Measurements from ENCODE around the gene MFGE8. TPM values are rescaled to one million over a fixed set of nuclear protein-coding genes. Genes with fewer than 3 reads are reported as not detected.

The MFGE8 gene
- total RNA-seq, 6 donors from 2014 or later, result 87.8 to 423 (median 144) TPM

GRCh38 chr15:88907111-88907510, 6.1 kb downstream of the MFGE8 start:
- no peak for DNase-seq
- Histone ChIP-seq H3K27ac (no peak overlapping the region), H3K4me3 (no peak overlapping the region), H3K4me1 (peaks cover 12 to 28% (median 18%) of the 10 kb centered on the region in 4 donors), H3K27me3 (no peaks in the 10 kb centered on the region), H3K9me3 (no peaks in the 10 kb centered on the region), H3K36me3 (peaks cover 0 to 65% (median 15%) of the 10 kb centered on the region in 4 donors)
- WGBS, 2 donors, result 93 to 98% methylated on average over 5 to 12 of the region's 14 CpGs
- ATAC-seq (ENCODE audit: low FRiP score in 2 of 2), result no peak
- TF ChIP-seq POLR2A (IDR thresholded peaks at IDR 0.05) (no peak), EP300 (IDR thresholded peaks at IDR 0.05) (no peak), POLR2AphosphoS5 (IDR thresholded peaks at IDR 0.05) (no peak), CTCF (IDR thresholded peaks at IDR 0.05) (no peak)

- DNase-seq (no peak), ATAC-seq (ENCODE audit: low FRiP score in 2 of 2) (no peak)
- H3K36me3 ChIP-seq, result peaks cover 0 to 70% (median 17%) of the 10 kb centered on the region in 4 donors
- H3K4me3 ChIP-seq, result no peak overlapping the region
- WGBS, 2 donors, result 97 to 99% methylated on average over 7 of the region's 7 CpGs
- H3K9me3 ChIP-seq, result no peaks in the 10 kb centered on the region
- H3K4me1 ChIP-seq, result peaks cover 7 to 23% (median 13%) of the 10 kb centered on the region in 4 donors
- no peak overlapping the region for H3K27ac ChIP-seq
- H3K27me3 ChIP-seq, result no peaks in the 10 kb centered on the region
- TF ChIP-seq POLR2AphosphoS5 (IDR thresholded peaks at IDR 0.05), result no peak
- no peak for TF ChIP-seq CTCF (IDR thresholded peaks at IDR 0.05)
- TF ChIP-seq EP300 (IDR thresholded peaks at IDR 0.05), result no peak
- TF ChIP-seq POLR2A (IDR thresholded peaks at IDR 0.05), result no peak
Measured at GRCh38 chr15:88906551-88906950, 6.6 kb downstream of the MFGE8 start.

GRCh38 chr15:88906130-88906529, 7.0 kb downstream of the MFGE8 start:
- TF ChIP-seq CTCF (IDR thresholded peaks at IDR 0.05), result no peak
- TF ChIP-seq POLR2AphosphoS5 (IDR thresholded peaks at IDR 0.05), result no peak
- TF ChIP-seq EP300 (IDR thresholded peaks at IDR 0.05), result no peak
- no peak for TF ChIP-seq POLR2A (IDR thresholded peaks at IDR 0.05)
- no peaks in the 10 kb centered on the region for H3K27me3 ChIP-seq
- peaks cover 0 to 75% (median 21%) of the 10 kb centered on the region in 4 donors for H3K36me3 ChIP-seq
- no peak overlapping the region for H3K27ac ChIP-seq
- ATAC-seq (ENCODE audit: low FRiP score in 2 of 2) (no peak), DNase-seq (no peak)
- no peaks in the 10 kb centered on the region for H3K9me3 ChIP-seq
- H3K4me1 ChIP-seq, result peaks cover 4 to 18% (median 9%) of the 10 kb centered on the region in 4 donors
- H3K4me3 ChIP-seq, result no peak overlapping the region
- 100% methylated on average over 1 of the region's 1 CpG for WGBS, 2 donors

- Histone ChIP-seq H3K27me3 (no peaks in the 10 kb centered on the region), H3K9me3 (no peaks in the 10 kb centered on the region), H3K27ac (no peak overlapping the region), H3K4me3 (no peak overlapping the region), H3K4me1 (peaks cover 4 to 15% (median 7%) of the 10 kb centered on the region in 4 donors), H3K36me3 (peaks cover 0 to 77% (median 21%) of the 10 kb centered on the region in 4 donors)
- 93 to 96% methylated on average over 10 to 11 of the region's 11 CpGs for WGBS, 2 donors
- no peak for TF ChIP-seq POLR2A (IDR thresholded peaks at IDR 0.05)
- no peak for TF ChIP-seq EP300 (IDR thresholded peaks at IDR 0.05)
- TF ChIP-seq POLR2AphosphoS5 (IDR thresholded peaks at IDR 0.05), result no peak
- TF ChIP-seq CTCF (IDR thresholded peaks at IDR 0.05), result no peak
- ATAC-seq (ENCODE audit: low FRiP score in 2 of 2) (no peak), DNase-seq (no peak)
Measured at GRCh38 chr15:88905576-88905975, 7.6 kb downstream of the MFGE8 start.
